ENCODE data around the gene ZNF32.
A peak's percentile ranks its signal among the peaks of the same experiment; 100 is the strongest.
"Not testable (repeated sequence)": the region's sequence is repeated elsewhere in the genome, so short reads cannot be mapped to it uniquely, and the experiment has no call there.

Gene ZNF32

DNA sequence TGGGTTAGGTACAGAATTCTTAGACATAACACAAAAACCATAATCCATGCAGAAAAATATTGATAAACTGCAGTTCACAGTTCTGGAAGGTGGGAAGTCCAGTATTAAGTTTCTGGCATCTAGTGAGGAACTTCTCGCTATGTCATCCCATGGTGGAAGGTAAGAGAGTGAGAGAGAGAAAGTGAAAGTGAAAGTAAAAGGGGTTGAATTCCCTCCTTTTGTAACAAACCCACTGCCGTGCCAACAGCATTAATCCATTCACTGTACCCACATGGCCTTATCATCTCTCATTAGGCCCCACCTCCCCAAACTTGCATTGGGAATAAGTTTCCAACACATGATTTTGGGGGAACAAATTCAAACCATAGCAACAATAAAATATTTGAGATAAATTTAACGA lies 25.3 kb downstream of the ZNF32 start:
- DNase-seq: no peak

- DNase-seq: no peak
Observed at GRCh38 chr10:43622038-43622437, 26.6 kb downstream of the ZNF32 start.

- no peak for DNase-seq
Observed at GRCh38 chr10:43619368-43619767, 29.3 kb downstream of the ZNF32 start.

GRCh38 chr10:43616697-43617370 lies 31.8 kb downstream of the ZNF32 start:
- no peak for DNase-seq

DNA sequence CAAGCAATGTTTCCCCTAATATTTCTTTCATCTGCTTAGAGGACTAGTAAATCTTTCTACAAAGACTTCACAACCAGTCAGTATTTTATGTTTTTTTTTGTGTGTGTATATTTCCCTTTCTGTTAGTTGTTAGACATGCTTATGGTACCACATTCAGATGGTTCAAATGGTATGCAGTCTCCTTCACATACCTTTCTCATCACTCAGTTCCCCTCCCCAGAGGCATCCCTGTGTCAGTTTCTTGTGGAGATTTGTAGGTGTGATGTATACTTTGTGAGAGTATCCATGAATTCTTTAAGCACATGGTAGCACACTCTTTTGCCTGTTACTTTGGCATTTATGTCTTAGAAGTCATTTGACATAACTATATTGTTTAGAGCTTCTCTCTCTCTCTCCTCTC lies 38.0 kb downstream of the ZNF32 start:
- no peak for DNase-seq

- no peak for DNase-seq
Observed at GRCh38 chr10:43607199-43607573, 41.5 kb downstream of the ZNF32 start.

DNA sequence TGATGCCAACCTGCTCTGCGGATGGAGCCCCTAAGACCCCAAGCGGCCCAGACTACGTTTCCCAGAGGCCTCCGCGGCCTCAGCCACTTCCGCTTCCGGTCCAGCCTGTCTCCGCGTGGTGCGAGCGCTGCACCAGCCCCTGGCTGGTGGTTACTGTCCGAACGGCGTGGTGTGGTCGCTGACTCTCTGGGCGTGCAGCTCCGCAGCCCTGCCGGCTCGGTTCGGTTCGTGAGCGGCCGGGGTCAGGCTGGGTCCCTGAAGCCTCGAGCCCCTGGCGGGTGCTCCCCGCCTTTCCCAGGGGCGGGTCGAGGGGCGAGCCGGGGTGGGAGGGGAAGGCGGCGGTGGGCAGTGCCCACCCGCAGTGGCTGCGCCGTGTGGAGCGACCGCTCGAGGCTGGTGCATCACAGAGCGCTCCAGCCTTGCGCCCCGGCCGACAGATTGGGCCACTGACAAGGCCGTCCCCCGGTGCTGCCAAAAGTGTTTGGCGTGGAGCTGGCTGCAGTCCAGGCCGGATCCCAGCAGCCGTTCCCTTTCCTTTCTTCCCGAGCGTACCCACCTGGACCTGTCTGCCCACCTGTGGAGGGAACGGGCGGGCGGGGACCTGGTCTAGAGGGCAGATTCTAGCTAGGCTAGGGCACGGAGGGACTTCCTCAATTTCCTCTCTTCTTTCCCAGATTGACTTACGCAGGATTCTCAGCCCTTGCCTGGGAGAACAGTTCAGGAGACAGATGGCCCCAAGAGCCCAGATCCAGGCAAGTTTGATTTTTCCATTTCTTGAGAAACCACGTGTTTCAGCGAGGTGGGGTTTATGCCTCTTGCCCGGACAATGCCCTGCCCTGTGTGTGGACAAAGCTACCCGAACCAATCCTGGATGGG lies 42.1 kb downstream of the ZNF32 start, which contains the start of gene ZNF485:
TSS of gene ZNF485 (plus strand) at position 116 of the 876 bp plus-strand sequence. CDS start at position 729, 613 bp downstream.
- peak; percentile 34 for DNase-seq

DNA sequence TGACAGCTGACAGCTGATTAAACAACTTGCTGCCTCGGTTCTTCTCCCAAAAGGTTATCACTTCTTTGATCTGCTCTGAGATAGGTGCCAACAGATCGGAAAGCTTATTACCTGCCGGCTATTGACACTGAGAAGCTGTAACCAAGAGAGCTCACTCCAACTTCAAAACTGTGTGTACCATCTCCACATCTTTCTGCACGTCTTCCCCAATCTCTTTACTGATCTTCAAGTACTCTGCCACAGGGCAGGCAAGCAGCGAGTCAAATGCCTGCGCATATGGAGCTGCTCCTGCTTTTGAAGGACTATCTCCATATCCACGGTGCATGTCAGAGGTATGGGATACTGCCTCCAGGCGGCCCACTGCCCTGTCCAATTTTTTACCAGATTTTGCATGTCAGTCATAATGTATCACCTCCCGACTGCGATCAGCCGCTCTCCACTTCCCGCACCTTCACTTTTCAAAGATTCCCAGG lies 42.8 kb downstream of the ZNF32 start:
- DNase-seq: no peak

DNA sequence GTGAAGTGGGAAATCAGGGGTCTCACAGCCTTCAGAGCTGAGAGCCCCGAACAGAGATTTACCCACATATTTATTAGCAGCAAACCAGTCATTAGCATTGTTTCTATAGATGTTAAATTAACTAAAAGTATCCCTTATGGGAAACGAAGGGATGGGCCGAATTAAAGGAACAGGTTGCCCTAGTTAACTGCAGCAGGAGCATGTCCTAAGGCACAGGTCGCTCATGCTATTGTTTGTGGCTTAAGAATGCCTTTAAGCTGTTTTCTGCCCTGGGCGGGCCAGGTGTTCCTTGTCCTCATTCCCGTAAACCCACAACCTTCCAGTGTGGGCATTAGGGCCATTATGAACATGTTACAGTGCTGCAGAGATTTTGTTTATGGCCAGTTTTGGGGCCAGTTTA lies 47.1 kb downstream of the ZNF32 start:
- DNase-seq: not testable (repeated sequence)

GRCh38 chr10:43599333-43599732 lies 49.3 kb downstream of the ZNF32 start:
- no peak for DNase-seq

DNA sequence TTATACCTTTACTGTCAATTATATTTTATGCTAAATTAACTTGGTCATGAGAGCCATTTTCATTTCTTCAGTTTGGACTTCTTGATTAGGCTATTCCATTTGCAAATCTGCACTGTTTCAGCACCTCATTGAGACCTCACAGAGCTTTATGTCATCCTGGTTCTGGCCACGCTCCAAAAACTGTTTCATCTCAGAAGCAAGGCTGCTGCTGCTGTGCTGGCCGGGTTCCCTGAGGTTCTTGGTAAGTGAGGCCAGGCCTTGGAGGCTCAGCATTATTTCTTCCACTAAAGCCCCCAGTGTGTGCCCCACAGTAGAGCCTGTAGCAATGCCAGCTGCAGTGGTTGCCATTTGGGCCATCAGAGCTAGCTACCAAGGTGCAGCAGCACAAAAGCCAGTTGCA lies 50.2 kb downstream of the ZNF32 start:
- no peak for DNase-seq

DNA sequence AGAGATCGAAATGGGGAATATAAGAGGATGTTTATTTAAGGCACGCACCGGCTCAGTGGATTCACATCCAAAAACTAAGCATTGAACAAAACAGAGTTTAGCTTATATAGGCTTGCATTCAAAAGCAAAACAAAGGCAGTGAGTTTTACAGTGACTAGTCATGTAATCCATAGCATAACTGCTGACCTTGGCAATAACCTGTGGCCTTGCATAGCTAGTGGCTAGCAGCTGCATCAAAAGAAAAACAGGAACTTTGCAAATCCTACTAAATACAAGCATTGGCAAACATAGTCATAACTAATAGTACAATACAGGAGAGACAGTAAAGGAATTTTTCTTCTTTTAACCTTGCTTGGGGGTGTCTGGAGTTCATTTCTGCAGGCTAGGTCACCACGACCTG lies 52.1 kb downstream of the ZNF32 start:
- no peak for DNase-seq

- DNase-seq: no peak
Observed at GRCh38 chr10:43595739-43596298, 52.9 kb downstream of the ZNF32 start.

- no peak for DNase-seq
Observed at GRCh38 chr10:43594944-43595589, 53.6 kb downstream of the ZNF32 start.
